HG02981 (cell line): Measurements from ENCODE around the gene AEN.

Source experiments
- ATAC-seq: cut with Tn5 transposase; IDR thresholded peaks from one replicate; pipeline ENCODE4 v1.9.1; 2021; ENCODE audit warnings: mild to moderate bottlenecking, moderate library complexity; ENCODE audit not compliant: unreplicated experiment

Gene AEN

GRCh38 chr15:88663141-88663621, 42.0 kb downstream of the AEN start:
- ATAC-seq: no peak

- no peak for ATAC-seq
These were observed 43.1 kb downstream of the AEN start for GRCh38 chr15:88664151-88664778.

GRCh38 chr15:88674661-88675060, 53.5 kb downstream of the AEN start:
- ATAC-seq: no peak

GRCh38 chr15:88678755-88679154, 57.6 kb downstream of the AEN start:
- ATAC-seq: no peak

- no peak for ATAC-seq
These were observed 59.3 kb downstream of the AEN start for GRCh38 chr15:88680241-88681001.

- ATAC-seq: no peak
These were observed 60.6 kb downstream of the AEN start for GRCh38 chr15:88681610-88682221.
